Stimulated activated naive CD8-positive, alpha-beta T cell treated with anti-CD3 and anti-CD28 coated beads, Interleukin-15, amount 100 ng/mL, for 72 hours (primary cell): ENCODE measurements around the gene ZNF665.
"Not testable (repeated sequence)": the region's sequence is repeated elsewhere in the genome, so short reads cannot be mapped to it uniquely, and the experiment has no call there.

Experiments
- ATAC-seq: fragments of 150-1000 bp; cut with Tn5 transposase; 2 replicates; pipeline ENCODE4 v1.10.0; 2021; ENCODE audit warnings: mild to moderate bottlenecking, moderate library complexity
- DNase-seq, 2 donors: peaks; one replicate each; pipeline ENCODE4 v3.0.0; 2021 to 2022
- H3K27ac Mint-ChIP-seq, 2 donors: one replicate each; pipeline ENCODE4 v1.8.0; 2022; ENCODE audit warnings: mild to moderate bottlenecking in 2 of 2, mixed read lengths in 2 of 2, moderate library complexity in 2 of 2
- H3K27me3 Mint-ChIP-seq: one replicate; pipeline ENCODE4 v1.8.0; 2022; ENCODE audit warnings: mixed read lengths
- H3K4me1 Mint-ChIP-seq: one replicate; pipeline ENCODE4 v1.8.0; 2022; ENCODE audit warnings: mild to moderate bottlenecking, mixed read lengths
- H3K4me3 Mint-ChIP-seq, 2 donors: one replicate each; pipeline ENCODE4 v1.8.0; 2022; ENCODE audit warnings: mild to moderate bottlenecking in 2 of 2, mixed read lengths in 2 of 2, moderate library complexity in 1 of 2
- H3K9me3 Mint-ChIP-seq, 2 donors: one replicate each; pipeline ENCODE4 v1.8.0; 2022; ENCODE audit warnings: mixed read lengths in 2 of 2

Gene ZNF665

GRCh38 chr19:53192771-53193534 is at the start of gene ZNF665:
ZNF665 (minus strand) TSS chr19:53193358; CDS start chr19:53182898, 10,460 bp downstream.
- H3K27me3 Mint-ChIP-seq, result no peaks in the 10 kb centered on the region
- peak; percentile 88 for ATAC-seq
- H3K9me3 Mint-ChIP-seq, result peaks cover 37 to 43% of the 10 kb centered on the region in 2 donors
- H3K27ac Mint-ChIP-seq, result peak within 1 kb of the TSS; percentile 95 to 98
- peak within 1 kb of the TSS; percentile 88 to 93 for H3K4me3 Mint-ChIP-seq
- H3K4me1 Mint-ChIP-seq, result peaks cover 34% of the 10 kb centered on the region
- DNase-seq, result peak; percentile 77 to 89

GRCh38 chr19:53237114-53237777 is 44.1 kb upstream of the ZNF665 start:
- ATAC-seq, result no peak
- no peak for DNase-seq
- Mint-ChIP-seq H3K27me3 (no peaks in the 10 kb centered on the region), H3K4me1 (no peaks in the 10 kb centered on the region), H3K27ac (no peak overlapping the region), H3K9me3 (peaks cover 50 to 79% of the 10 kb centered on the region in 2 donors), H3K4me3 (no peak overlapping the region)

GRCh38 chr19:53224606-53225005 is 31.4 kb upstream of the ZNF665 start:
- Mint-ChIP-seq H3K4me1 (no peaks in the 10 kb centered on the region), H3K27ac (no peak overlapping the region), H3K9me3 (peaks cover 39 to 48% of the 10 kb centered on the region in 2 donors), H3K27me3 (no peaks in the 10 kb centered on the region), H3K4me3 (no peak overlapping the region)
- ATAC-seq, result no peak
- no peak for DNase-seq

GRCh38 chr19:53222716-53223115 is 29.6 kb upstream of the ZNF665 start:
- not testable (repeated sequence) for H3K27me3 Mint-ChIP-seq, H3K4me1 Mint-ChIP-seq, H3K27ac Mint-ChIP-seq, ATAC-seq, H3K4me3 Mint-ChIP-seq, DNase-seq
- peaks cover 39 to 58% of the 10 kb centered on the region in 2 donors for H3K9me3 Mint-ChIP-seq

GRCh38 chr19:53212703-53213320 is 19.7 kb upstream of the ZNF665 start:
- Mint-ChIP-seq H3K27me3 (no peaks in the 10 kb centered on the region), H3K4me1 (no peaks in the 10 kb centered on the region), H3K9me3 (peaks cover 48 to 67% of the 10 kb centered on the region in 2 donors), H3K4me3 (no peak overlapping the region), H3K27ac (no peak overlapping the region)
- DNase-seq, result no peak
- ATAC-seq, result no peak

GRCh38 chr19:53211554-53211953 is 18.4 kb upstream of the ZNF665 start:
- not testable (repeated sequence) for H3K27ac Mint-ChIP-seq, H3K4me3 Mint-ChIP-seq, DNase-seq, H3K4me1 Mint-ChIP-seq, H3K27me3 Mint-ChIP-seq, ATAC-seq
- peaks cover 55 to 75% of the 10 kb centered on the region in 2 donors for H3K9me3 Mint-ChIP-seq

GRCh38 chr19:53196777-53197396 is 3.7 kb upstream of the ZNF665 start:
- Mint-ChIP-seq H3K27ac (peak overlapping the region; percentile 95 to 96), H3K9me3 (peaks cover 42 to 46% of the 10 kb centered on the region in 2 donors), H3K4me1 (peaks cover 33% of the 10 kb centered on the region), H3K27me3 (no peaks in the 10 kb centered on the region), H3K4me3 (peak overlapping the region; percentile 97)
- DNase-seq, result peak; percentile 87 to 89
- peak; percentile 82 for ATAC-seq

- no peaks in the 10 kb centered on the region for H3K27me3 Mint-ChIP-seq
- peaks cover 34% of the 10 kb centered on the region for H3K4me1 Mint-ChIP-seq
- no peak overlapping the region for H3K27ac Mint-ChIP-seq
- ATAC-seq (peak; percentile 39), DNase-seq (peak; percentile 68 to 76)
- peak overlapping the region; percentile 27 to 34 for H3K4me3 Mint-ChIP-seq
- H3K9me3 Mint-ChIP-seq, result peaks cover 38 to 39% of the 10 kb centered on the region in 2 donors
These were observed 2.2 kb upstream of the ZNF665 start for GRCh38 chr19:53195265-53195903.

GRCh38 chr19:53193535-53194222 is 521 bp upstream of the ZNF665 start:
- ATAC-seq (peak; percentile 10), DNase-seq (no peak)
- Mint-ChIP-seq H3K4me3 (peak overlapping the region; percentile 88 to 93), H3K4me1 (peaks cover 34% of the 10 kb centered on the region), H3K27ac (no peak overlapping the region), H3K27me3 (no peaks in the 10 kb centered on the region), H3K9me3 (peaks cover 36 to 42% of the 10 kb centered on the region in 2 donors)

- no peaks in the 10 kb centered on the region for H3K27me3 Mint-ChIP-seq
These were observed 2.9 kb downstream of the ZNF665 start for GRCh38 chr19:53190253-53190652.

GRCh38 chr19:53189691-53190198 is 3.4 kb downstream of the ZNF665 start:
- peaks cover 24 to 34% of the 10 kb centered on the region in 2 donors for H3K9me3 Mint-ChIP-seq
- not testable (repeated sequence) for H3K4me3 Mint-ChIP-seq, H3K27ac Mint-ChIP-seq, ATAC-seq, H3K27me3 Mint-ChIP-seq, DNase-seq
- peaks cover 18% of the 10 kb centered on the region for H3K4me1 Mint-ChIP-seq

More at GRCh38 chr19:53190253-53190652, 2.9 kb downstream of the ZNF665 start:
- DNase-seq (no peak), ATAC-seq (no peak)
- Mint-ChIP-seq H3K27ac (no peak overlapping the region), H3K4me3 (no peak overlapping the region), H3K9me3 (peaks cover 26 to 32% of the 10 kb centered on the region in 2 donors), H3K4me1 (peaks cover 23% of the 10 kb centered on the region)

- H3K4me1 Mint-ChIP-seq, DNase-seq, H3K27me3 Mint-ChIP-seq, H3K27ac Mint-ChIP-seq, ATAC-seq, H3K4me3 Mint-ChIP-seq: not testable (repeated sequence)
- H3K9me3 Mint-ChIP-seq, result peaks cover 15 to 34% of the 10 kb centered on the region in 2 donors
These were observed 7.8 kb downstream of the ZNF665 start for GRCh38 chr19:53185155-53185882.

- no peaks in the 10 kb centered on the region for H3K4me1 Mint-ChIP-seq
- no peak for ATAC-seq
- no peaks in the 10 kb centered on the region for H3K27me3 Mint-ChIP-seq
- DNase-seq, result no peak
- H3K9me3 Mint-ChIP-seq, result peaks cover 14 to 26% of the 10 kb centered on the region in 2 donors
- no peak overlapping the region for H3K27ac Mint-ChIP-seq
- H3K4me3 Mint-ChIP-seq, result no peak overlapping the region
These were observed 9.9 kb downstream of the ZNF665 start for GRCh38 chr19:53183146-53183764.
